Measurements from ENCODE around the gene LAMA2. TPM values are rescaled to one million over a fixed set of nuclear protein-coding genes. Genes with fewer than 3 reads are reported as not detected.

LAMA2 gene
- total RNA-seq, 1 experiment from 2014 or later = 8.2 TPM

GRCh38 chr6:129115471-129115870, 232.5 kb downstream of the LAMA2 start:
- no peaks in the 10 kb centered on the region for H3K9me3 ChIP-seq (ENCODE audit: control insufficient read depth in 1 of 2, insufficient read depth in 1 of 2, low read depth in 1 of 2, low read length in 2 of 2)
- no peaks in the 10 kb centered on the region for H3K9me2 ChIP-seq (ENCODE audit: insufficient read depth)
- ChIA-PET POLR2A (no interaction called here), CTCF (no interaction called here), RAD21 (ENCODE audit: low non-redundant PET in 1 of 2, low total read pairs in 2 of 2, uncharacterized antibody in 2 of 2, unreplicated experiment in 2 of 2) (no interaction called here)
- H3K27ac ChIP-seq (ENCODE audit: low read depth, low read length) = no peak overlapping the region
- no peak overlapping the region for H3K9ac ChIP-seq (ENCODE audit: low read length)
- no peak for TF ChIP-seq EGR1 (IDR thresholded peaks at IDR 0.05; ENCODE audit: low read depth)
- TF ChIP-seq CEBPB (IDR thresholded peaks at IDR 0.05; ENCODE audit: low read depth) = no peak
- TF ChIP-seq ZNF274 (IDR thresholded peaks at IDR 0.05; ENCODE audit: low read depth, low read length) = no peak
- no peak for TF ChIP-seq SIN3A (IDR thresholded peaks at IDR 0.05; ENCODE audit: low read depth)
- no peak for TF ChIP-seq POLR2A (IDR thresholded peaks at IDR 0.05; ENCODE audit: borderline replicate concordance, extremely low read depth, insufficient read depth, insufficient read length)
- TF ChIP-seq FOSL1 (IDR thresholded peaks at IDR 0.05; ENCODE audit: low read depth) = no peak
- no peak for TF ChIP-seq CBX3 (IDR thresholded peaks at IDR 0.05; ENCODE audit: low read depth)
- no peak for TF ChIP-seq RAD21 (IDR thresholded peaks at IDR 0.05; ENCODE audit: low read depth)
- no peak for TF ChIP-seq EZH2phosphoT487 (IDR thresholded peaks at IDR 0.05; ENCODE audit: borderline replicate concordance)
- no peak for TF ChIP-seq CTCF (IDR thresholded peaks at IDR 0.05 in 2 of 3, conservative IDR thresholded peaks at IDR 0.05 in 1 of 3; ENCODE audit: borderline replicate concordance in 1 of 3, insufficient read depth in 1 of 3, low read depth in 2 of 3, low read length in 2 of 3)
- TF ChIP-seq POLR2AphosphoS5 (IDR thresholded peaks at IDR 0.05; ENCODE audit: low read depth, low read length) = no peak
- TF ChIP-seq JUND (IDR thresholded peaks at IDR 0.05) = no peak
- TF ChIP-seq EZH2 (IDR thresholded peaks at IDR 0.05) = no peak
- no peak for TF ChIP-seq ZFX (IDR thresholded peaks at IDR 0.05)
- TF ChIP-seq ELF1 (IDR thresholded peaks at IDR 0.05; ENCODE audit: borderline replicate concordance, low read depth) = no peak
- peak overlapping the region; percentile 42 for H2AFZ ChIP-seq (ENCODE audit: low read depth, low read length, poor library complexity, severe bottlenecking)
- no TSS peak for BruUV-seq (replicated peaks)
- intact Hi-C loops (cut with micrococcal nuclease) = no loop called here
- H3K79me2 ChIP-seq (ENCODE audit: insufficient read depth, low read length) = no peaks in the 10 kb centered on the region
- H3K4me2 ChIP-seq (ENCODE audit: low read length) = no peak overlapping the region
- no peak for ATAC-seq
- H3K4me3 ChIP-seq (replicated peaks in 1 of 2; ENCODE audit: low read depth in 1 of 2, low read length in 2 of 2) = no peak overlapping the region
- H3K36me3 ChIP-seq (ENCODE audit: control insufficient read depth in 1 of 2, insufficient read depth in 2 of 2, low read length in 2 of 2) = no peaks in the 10 kb centered on the region
- DNase-seq (ENCODE audit: low read depth, low spot score) = no peak
- no peaks in the 10 kb centered on the region for H3K4me1 ChIP-seq (ENCODE audit: control insufficient read depth in 1 of 2, insufficient read depth in 2 of 2, low read length in 2 of 2)
- H4K20me1 ChIP-seq (ENCODE audit: insufficient read depth) = no peaks in the 10 kb centered on the region
- no peaks in the 10 kb centered on the region for H3K27me3 ChIP-seq (ENCODE audit: insufficient read depth, low read length)
